ENCODE data around the gene GALNT9. TPM values are rescaled to one million over a fixed set of nuclear protein-coding genes. Genes with fewer than 3 reads are reported as not detected.

Gene GALNT9
- total RNA-seq, 2 experiments from 2014 or later: not detected

DNA sequence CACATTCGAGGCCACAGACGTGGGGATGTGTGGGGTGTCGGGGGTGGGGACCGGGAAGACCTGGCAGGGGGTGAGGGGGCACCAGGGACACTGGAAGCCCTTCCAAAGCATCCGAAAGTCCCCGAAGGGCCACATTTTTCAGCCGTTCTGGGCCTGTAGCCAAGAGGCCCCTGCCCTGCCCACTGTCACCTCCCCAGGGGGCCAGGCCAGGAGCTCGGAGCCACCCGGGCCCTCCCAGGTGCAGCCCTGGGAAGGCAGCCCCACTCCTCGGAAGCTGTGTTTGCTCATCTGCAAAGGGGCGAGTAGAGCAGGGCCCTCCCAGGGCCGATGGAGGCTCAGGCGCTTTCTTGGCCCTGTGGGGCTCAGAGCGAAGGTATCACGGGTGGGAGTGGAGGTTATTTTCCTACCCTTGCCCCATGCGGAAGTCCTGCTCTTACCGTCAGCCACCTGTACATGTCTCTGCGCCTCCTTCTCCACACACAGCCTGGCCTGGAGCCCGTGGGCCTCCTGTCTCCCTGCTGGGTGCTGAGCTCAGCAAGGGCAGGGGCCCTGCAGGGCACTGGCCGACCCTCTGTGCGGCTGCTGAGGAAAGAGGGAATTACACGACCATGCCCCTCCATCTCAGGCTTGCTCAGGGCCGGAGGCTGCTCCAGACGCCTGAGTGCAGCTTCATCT lies 158.0 kb downstream of the GALNT9 start:
- Histone ChIP-seq H3K4me3 (ENCODE audit: low read length) (no peak overlapping the region), H3K9me3 (ENCODE audit: control insufficient read depth in 1 of 2, insufficient read depth in 1 of 2, low read length in 2 of 2) (peaks cover 0 to 22% of the 10 kb centered on the region in 2 experiments), H3K27ac (ENCODE audit: low read depth in 1 of 2, low read length in 2 of 2) (no peak overlapping the region), H3K36me3 (ENCODE audit: insufficient read depth, low read length) (no peaks in the 10 kb centered on the region), H3K4me1 (ENCODE audit: insufficient read depth, low read length) (peaks cover 44% of the 10 kb centered on the region), H3K27me3 (ENCODE audit: control insufficient read depth in 1 of 2, insufficient read depth in 2 of 2, low read length in 2 of 2) (peaks cover 3 to 5% of the 10 kb centered on the region in 2 experiments)
- intact Hi-C loops (cut with DNase I, micrococcal nuclease): no loop called here
- ChIA-PET CTCF (no interaction called here), POLR2A (no interaction called here)
- Mint-ChIP-seq H3K4me3 (no peak overlapping the region), H3K27me3 (peaks cover 12% of the 10 kb centered on the region), H3K36me3 (ENCODE audit: low read depth) (no peaks in the 10 kb centered on the region), H3K9me3 (no peaks in the 10 kb centered on the region), H3K4me1 (ENCODE audit: low read depth) (peaks cover 14% of the 10 kb centered on the region), H3K27ac (no peak overlapping the region)
- ATAC-seq (ENCODE audit: poor library complexity) (no peak), DNase-seq (no peak)
- TF ChIP-seq, protein P1, sequence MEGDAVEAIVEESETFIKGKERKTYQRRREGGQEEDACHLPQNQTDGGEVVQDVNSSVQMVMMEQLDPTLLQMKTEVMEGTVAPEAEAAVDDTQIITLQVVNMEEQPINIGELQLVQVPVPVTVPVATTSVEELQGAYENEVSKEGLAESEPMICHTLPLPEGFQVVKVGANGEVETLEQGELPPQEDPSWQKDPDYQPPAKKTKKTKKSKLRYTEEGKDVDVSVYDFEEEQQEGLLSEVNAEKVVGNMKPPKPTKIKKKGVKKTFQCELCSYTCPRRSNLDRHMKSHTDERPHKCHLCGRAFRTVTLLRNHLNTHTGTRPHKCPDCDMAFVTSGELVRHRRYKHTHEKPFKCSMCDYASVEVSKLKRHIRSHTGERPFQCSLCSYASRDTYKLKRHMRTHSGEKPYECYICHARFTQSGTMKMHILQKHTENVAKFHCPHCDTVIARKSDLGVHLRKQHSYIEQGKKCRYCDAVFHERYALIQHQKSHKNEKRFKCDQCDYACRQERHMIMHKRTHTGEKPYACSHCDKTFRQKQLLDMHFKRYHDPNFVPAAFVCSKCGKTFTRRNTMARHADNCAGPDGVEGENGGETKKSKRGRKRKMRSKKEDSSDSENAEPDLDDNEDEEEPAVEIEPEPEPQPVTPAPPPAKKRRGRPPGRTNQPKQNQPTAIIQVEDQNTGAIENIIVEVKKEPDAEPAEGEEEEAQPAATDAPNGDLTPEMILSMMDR (IDR thresholded peaks at IDR 0.05): no peak

DNA sequence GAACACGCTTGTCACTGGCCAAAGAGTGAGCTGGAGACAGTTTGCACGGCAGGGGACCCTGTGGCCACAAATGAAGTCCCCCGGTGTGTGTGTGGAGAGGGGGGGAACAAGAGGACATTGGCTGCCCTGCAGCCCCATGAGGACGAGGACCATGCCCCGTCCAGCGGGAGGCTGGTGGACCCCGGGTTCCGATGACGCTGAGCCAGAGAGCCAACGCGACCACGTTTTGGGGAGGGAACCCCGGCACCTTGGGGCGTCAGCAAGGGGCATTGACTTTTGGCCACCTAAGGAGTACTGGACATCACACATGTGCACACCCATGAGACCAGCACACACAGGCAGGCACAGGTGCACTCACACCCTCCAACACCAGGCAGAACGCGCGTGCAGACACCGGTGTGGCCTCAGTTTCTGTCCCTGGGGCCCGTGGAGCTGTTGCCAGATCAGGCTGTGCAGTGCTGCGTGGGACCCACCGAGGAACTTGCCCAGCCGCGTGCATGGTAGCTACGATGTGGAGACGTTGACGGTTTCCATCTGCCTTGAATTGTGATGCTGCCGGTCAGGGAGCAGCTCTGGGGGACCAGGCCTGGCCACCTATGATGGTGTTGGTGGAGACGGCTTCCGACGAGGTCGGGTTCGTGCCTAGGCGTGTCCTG lies 158.6 kb downstream of the GALNT9 start:
- Histone ChIP-seq H3K27me3 (ENCODE audit: control insufficient read depth in 1 of 2, insufficient read depth in 2 of 2, low read length in 2 of 2) (peaks cover 3 to 5% of the 10 kb centered on the region in 2 experiments), H3K4me1 (ENCODE audit: insufficient read depth, low read length) (peaks cover 44% of the 10 kb centered on the region), H3K27ac (ENCODE audit: low read depth in 1 of 2, low read length in 2 of 2) (no peak overlapping the region), H3K4me3 (ENCODE audit: low read length) (no peak overlapping the region), H3K36me3 (ENCODE audit: insufficient read depth, low read length) (no peaks in the 10 kb centered on the region), H3K9me3 (ENCODE audit: control insufficient read depth in 1 of 2, insufficient read depth in 1 of 2, low read length in 2 of 2) (peaks cover 0 to 22% of the 10 kb centered on the region in 2 experiments)
- Mint-ChIP-seq H3K9me3 (no peaks in the 10 kb centered on the region), H3K36me3 (ENCODE audit: low read depth) (no peaks in the 10 kb centered on the region), H3K4me3 (no peak overlapping the region), H3K4me1 (ENCODE audit: low read depth) (peaks cover 14% of the 10 kb centered on the region), H3K27me3 (peaks cover 12% of the 10 kb centered on the region), H3K27ac (no peak overlapping the region)
- ATAC-seq (ENCODE audit: poor library complexity): no peak
- CTCF ChIA-PET: no interaction called here
- TF ChIP-seq, protein P1 (IDR thresholded peaks at IDR 0.05): no peak
- no peak for DNase-seq
- intact Hi-C loops (cut with DNase I, micrococcal nuclease): no loop called here
- POLR2A ChIA-PET: no interaction called here

DNA sequence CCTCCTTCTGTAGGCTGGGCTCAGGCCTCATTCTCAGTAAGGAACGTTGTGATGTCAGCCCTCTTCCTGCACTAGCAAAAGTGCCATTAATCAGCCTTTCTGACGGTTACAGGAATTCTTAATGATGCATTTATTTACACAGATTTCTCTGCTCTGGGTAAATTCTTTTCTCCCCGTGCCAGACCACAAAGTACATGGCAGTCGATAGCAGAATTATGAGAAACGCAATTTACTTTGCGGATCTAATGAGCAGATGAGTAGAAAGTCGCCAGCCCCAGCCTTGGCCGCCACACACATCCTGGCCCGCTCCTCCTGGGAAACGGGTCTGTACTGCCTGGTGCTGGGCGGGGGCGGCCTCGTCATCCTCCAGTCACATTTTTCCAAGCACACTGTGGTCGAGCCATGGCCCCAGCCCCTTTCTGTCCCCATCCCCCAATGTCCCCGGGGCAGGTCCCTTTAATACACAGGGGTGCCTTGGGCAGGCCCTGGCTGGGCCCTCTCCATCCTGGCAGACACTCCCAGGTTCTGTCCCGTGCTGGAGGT lies 159.2 kb downstream of the GALNT9 start:
- no peak for DNase-seq
- Mint-ChIP-seq H3K4me1 (ENCODE audit: low read depth) (peaks cover 14% of the 10 kb centered on the region), H3K36me3 (ENCODE audit: low read depth) (no peaks in the 10 kb centered on the region), H3K4me3 (no peak overlapping the region), H3K27me3 (peaks cover 12% of the 10 kb centered on the region), H3K27ac (no peak overlapping the region), H3K9me3 (no peaks in the 10 kb centered on the region)
- Histone ChIP-seq H3K4me3 (ENCODE audit: low read length) (no peak overlapping the region), H3K27me3 (ENCODE audit: control insufficient read depth in 1 of 2, insufficient read depth in 2 of 2, low read length in 2 of 2) (peaks cover 3 to 5% of the 10 kb centered on the region in 2 experiments), H3K27ac (ENCODE audit: low read depth in 1 of 2, low read length in 2 of 2) (no peak overlapping the region), H3K9me3 (ENCODE audit: control insufficient read depth in 1 of 2, insufficient read depth in 1 of 2, low read length in 2 of 2) (peaks cover 0 to 22% of the 10 kb centered on the region in 2 experiments), H3K36me3 (ENCODE audit: insufficient read depth, low read length) (no peaks in the 10 kb centered on the region), H3K4me1 (ENCODE audit: insufficient read depth, low read length) (peaks cover 40% of the 10 kb centered on the region)
- no peak for ATAC-seq (ENCODE audit: poor library complexity)
- TF ChIP-seq, protein P1 (IDR thresholded peaks at IDR 0.05): no peak
- intact Hi-C loops (cut with DNase I, micrococcal nuclease): no loop called here
- CTCF ChIA-PET: no interaction called here
- POLR2A ChIA-PET: no interaction called here

All from CD4-positive, alpha-beta T cell (primary cell).